Stomach smooth muscle (tissue), 2 donors: ENCODE results near the gene DES.
A peak's percentile ranks its signal among the peaks of the same experiment; 100 is the strongest.

ENCODE experiments used
- H3K27ac ChIP-seq: one replicate; pipeline ENCODE4 v1.7.0; 2013; ENCODE audit warnings: mild to moderate bottlenecking, low read length, inconsistent platforms
- H3K27me3 ChIP-seq, 2 donors: one replicate each; pipeline ENCODE4 v1.7.0; 2013; ENCODE audit warnings: low read length in 2 of 2; ENCODE audit not compliant: insufficient read depth in 2 of 2, control insufficient read depth in 1 of 2
- H3K36me3 ChIP-seq, 2 donors: one replicate each; pipeline ENCODE4 v1.7.0; 2013; ENCODE audit warnings: low read length in 2 of 2; ENCODE audit not compliant: control insufficient read depth in 2 of 2, insufficient read depth in 2 of 2
- H3K4me1 ChIP-seq: one replicate; pipeline ENCODE4 v1.7.0; 2013; ENCODE audit warnings: low read length; ENCODE audit not compliant: control insufficient read depth, insufficient read depth
- H3K4me3 ChIP-seq, 2 donors: one replicate each; pipeline ENCODE4 v1.7.0; 2013; ENCODE audit warnings: low read length in 2 of 2
- H3K9ac ChIP-seq, 2 donors: one replicate each; pipeline ENCODE4 v1.7.0; 2013; ENCODE audit warnings: low read length in 2 of 2, mild to moderate bottlenecking in 1 of 2
- H3K9me3 ChIP-seq, 2 donors: one replicate each; pipeline ENCODE4 v1.7.0; 2013; ENCODE audit warnings: low read length in 2 of 2; ENCODE audit not compliant: control insufficient read depth in 2 of 2
- donor health status: healthy.
- donor health status: Pancreatic carcinoma.

DES gene

DNA sequence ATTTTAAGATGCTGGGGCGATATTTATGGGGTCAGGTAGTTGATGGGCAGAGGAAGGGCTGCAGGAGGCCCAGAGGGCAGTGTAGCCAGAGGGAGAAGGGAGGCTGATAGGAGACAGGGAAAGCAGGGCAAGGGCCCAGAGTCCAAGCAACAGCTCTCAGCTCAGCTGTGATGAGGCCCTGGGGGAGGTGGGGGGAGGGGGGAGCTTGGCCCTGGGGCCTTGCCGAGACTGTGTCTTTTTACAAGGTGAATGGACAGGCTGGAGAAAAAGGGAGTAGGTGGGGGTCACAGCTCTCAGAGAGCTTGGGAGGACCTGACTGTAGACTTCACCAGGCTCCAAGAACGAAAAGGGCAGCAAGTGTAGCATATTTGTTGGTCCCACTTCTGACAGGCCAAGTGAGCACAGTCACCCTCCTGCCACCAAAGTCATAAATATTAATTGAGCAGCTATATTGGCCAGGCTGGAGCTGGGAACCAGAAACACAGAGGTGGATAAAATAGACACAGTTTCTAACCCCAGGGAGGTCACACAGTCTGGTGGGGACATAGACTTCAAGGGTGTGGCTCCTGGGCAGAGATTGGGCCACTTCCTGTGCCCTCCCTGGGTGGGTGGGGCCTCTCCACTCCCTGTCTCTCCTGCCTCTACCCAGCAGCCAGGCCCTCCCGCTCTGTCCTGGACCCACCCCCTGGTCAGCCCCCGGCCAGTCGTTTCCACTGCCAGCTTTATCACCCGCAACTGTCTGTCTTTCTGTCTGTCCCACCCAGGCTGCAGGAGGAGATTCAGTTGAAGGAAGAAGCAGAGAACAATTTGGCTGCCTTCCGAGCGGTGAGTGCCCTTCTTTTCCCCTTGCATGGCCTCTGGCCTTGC is 1.4 kb downstream of the DES start:
- Histone ChIP-seq H3K4me1 (peaks cover 43% of the 10 kb centered on the region), H3K27me3 (peaks cover 0 to 3% of the 10 kb centered on the region in 2 donors), H3K4me3 (peak overlapping the region; percentile 95 to 98), H3K9me3 (no peaks in the 10 kb centered on the region), H3K27ac (peak overlapping the region; percentile 98), H3K36me3 (peaks cover 39 to 45% of the 10 kb centered on the region in 2 donors), H3K9ac (peak overlapping the region; percentile 92 to 98)

- no peaks in the 10 kb centered on the region for H3K9me3 ChIP-seq
- H3K9ac ChIP-seq, result peak overlapping the region; percentile 92 to 98
- H3K27me3 ChIP-seq, result peaks cover 0 to 3% of the 10 kb centered on the region in 2 donors
- H3K4me1 ChIP-seq, result peaks cover 44% of the 10 kb centered on the region
- peaks cover 46 to 55% of the 10 kb centered on the region in 2 donors for H3K36me3 ChIP-seq
- H3K4me3 ChIP-seq, result peak overlapping the region; percentile 95 to 98
- H3K27ac ChIP-seq, result peak overlapping the region; percentile 98
Observed at GRCh38 chr2:219420687-219421086, 2.5 kb downstream of the DES start.

- Histone ChIP-seq H3K4me3 (peak overlapping the region; percentile 95 to 98), H3K27me3 (peaks cover 0 to 3% of the 10 kb centered on the region in 2 donors), H3K27ac (peak overlapping the region; percentile 98), H3K9me3 (no peaks in the 10 kb centered on the region), H3K4me1 (peaks cover 44% of the 10 kb centered on the region), H3K9ac (peak overlapping the region; percentile 92 to 98), H3K36me3 (peaks cover 52 to 60% of the 10 kb centered on the region in 2 donors)
Observed at GRCh38 chr2:219421323-219421722, 3.1 kb downstream of the DES start.

DNA sequence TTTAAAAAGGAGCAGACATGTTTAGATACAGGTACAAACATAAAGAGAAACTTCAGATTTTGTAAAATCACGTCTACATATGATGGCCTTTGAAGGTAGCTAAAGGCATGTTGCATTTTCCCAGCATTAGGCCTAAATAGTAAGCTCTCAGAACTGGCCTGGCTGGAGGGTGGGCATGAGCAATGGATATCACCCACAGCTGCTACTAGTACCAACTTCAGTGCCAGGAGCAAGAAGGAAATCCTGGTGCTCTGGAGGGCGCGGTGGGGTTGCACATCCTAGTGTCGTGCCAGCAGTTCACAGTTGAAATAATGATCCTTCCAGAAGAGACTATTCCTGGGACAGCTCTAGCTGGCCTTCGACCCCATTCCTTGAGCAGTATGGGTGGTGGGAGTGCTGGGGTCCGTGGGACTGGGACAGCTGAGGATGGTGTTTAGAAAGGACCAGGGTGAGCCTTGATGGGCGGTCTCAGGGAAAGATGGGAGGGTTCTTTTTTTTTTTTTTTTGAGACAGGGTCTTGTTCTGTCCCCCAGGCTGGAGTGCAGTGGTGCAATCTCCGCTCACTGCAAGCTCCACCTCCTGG is 4.9 kb downstream of the DES start:
- Histone ChIP-seq H3K36me3 (peaks cover 52 to 63% of the 10 kb centered on the region in 2 donors), H3K9me3 (no peaks in the 10 kb centered on the region), H3K4me3 (peak overlapping the region; percentile 74 to 95)

GRCh38 chr2:219423652-219424377 is 5.6 kb downstream of the DES start:
- peak overlapping the region; percentile 98 for H3K27ac ChIP-seq
- H3K9me3 ChIP-seq, result no peaks in the 10 kb centered on the region
- H3K36me3 ChIP-seq, result peaks cover 52 to 63% of the 10 kb centered on the region in 2 donors
- H3K4me1 ChIP-seq, result peaks cover 27% of the 10 kb centered on the region
- H3K27me3 ChIP-seq, result no peaks in the 10 kb centered on the region
- peak overlapping the region; percentile 80 to 82 for H3K9ac ChIP-seq
- H3K4me3 ChIP-seq, result peak overlapping the region; percentile 74 to 95

More for the DNA sequence above, 4.9 kb downstream of the DES start:
- peaks cover 0 to 3% of the 10 kb centered on the region in 2 donors for H3K27me3 ChIP-seq
- H3K4me1 ChIP-seq, result peaks cover 27% of the 10 kb centered on the region
- peak overlapping the region; percentile 98 for H3K27ac ChIP-seq
- peak overlapping the region; percentile 80 to 98 for H3K9ac ChIP-seq

GRCh38 chr2:219425238-219426067 is 7.3 kb downstream of the DES start:
- Histone ChIP-seq H3K4me1 (peaks cover 33% of the 10 kb centered on the region), H3K36me3 (peaks cover 45 to 49% of the 10 kb centered on the region in 2 donors), H3K9ac (peak overlapping the region; percentile 7 to 47), H3K27me3 (no peaks in the 10 kb centered on the region), H3K4me3 (peak overlapping the region in 1 of 2 donors; percentile 95), H3K27ac (peak overlapping the region; percentile 98), H3K9me3 (no peaks in the 10 kb centered on the region)

DNA sequence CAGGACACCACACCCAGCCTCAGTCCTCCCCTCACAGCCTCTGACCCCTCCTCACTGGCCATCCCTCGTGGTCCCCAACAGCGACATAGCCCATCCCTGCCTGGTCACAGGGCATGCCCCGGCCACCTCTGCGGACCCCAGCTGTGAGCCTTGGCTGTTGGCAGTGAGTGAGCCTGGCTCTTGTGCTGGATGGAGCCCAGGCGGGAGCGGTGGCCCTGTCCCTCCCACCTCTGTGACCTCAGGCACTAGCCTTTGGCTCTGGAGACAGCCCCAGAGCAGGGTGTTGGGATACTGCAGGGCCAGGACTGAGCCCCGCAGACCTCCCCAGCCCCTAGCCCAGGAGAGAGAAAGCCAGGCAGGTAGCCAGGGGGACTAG is 7.9 kb downstream of the DES start:
- H3K9ac ChIP-seq, result peak overlapping the region in 1 of 2 donors; percentile 47
- no peaks in the 10 kb centered on the region for H3K9me3 ChIP-seq
- peaks cover 35% of the 10 kb centered on the region for H3K4me1 ChIP-seq
- no peaks in the 10 kb centered on the region for H3K27me3 ChIP-seq
- no peak overlapping the region for H3K4me3 ChIP-seq
- peaks cover 39 to 43% of the 10 kb centered on the region in 2 donors for H3K36me3 ChIP-seq
- peak overlapping the region; percentile 98 for H3K27ac ChIP-seq

DNA sequence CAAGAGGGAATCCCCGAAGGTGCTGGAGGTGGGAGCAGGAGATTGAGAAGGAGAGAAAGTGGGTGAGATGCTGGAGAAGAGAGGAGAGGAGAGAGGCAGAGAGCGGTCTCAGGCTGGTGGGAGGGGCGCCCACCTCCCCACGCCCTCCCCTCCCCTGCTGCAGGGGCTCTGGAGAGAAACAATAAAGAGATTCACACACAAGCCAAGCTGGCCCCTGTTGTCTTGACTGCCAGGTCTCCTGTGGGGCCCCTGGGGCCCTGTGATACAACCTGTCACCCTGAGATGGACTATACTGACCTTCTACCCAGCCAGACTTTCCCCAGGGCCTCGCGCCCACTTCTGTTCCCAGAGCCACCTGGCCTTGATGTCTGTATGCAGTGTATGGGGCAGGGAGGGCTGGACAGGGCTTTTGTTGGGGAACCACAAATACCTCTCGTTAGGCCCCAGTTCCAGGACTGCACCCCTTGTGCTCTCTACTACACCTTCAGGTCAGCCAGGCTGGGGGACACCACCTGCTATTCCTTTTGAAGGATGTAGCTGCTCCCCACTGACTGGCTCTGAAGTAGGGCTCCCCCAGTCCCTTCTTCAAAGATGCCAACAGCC is 8.5 kb downstream of the DES start:
- Histone ChIP-seq H3K27ac (peak overlapping the region; percentile 98), H3K36me3 (peaks cover 35 to 40% of the 10 kb centered on the region in 2 donors), H3K9ac (no peak overlapping the region), H3K27me3 (no peaks in the 10 kb centered on the region), H3K4me3 (no peak overlapping the region), H3K4me1 (peaks cover 38% of the 10 kb centered on the region), H3K9me3 (no peaks in the 10 kb centered on the region)

DNA sequence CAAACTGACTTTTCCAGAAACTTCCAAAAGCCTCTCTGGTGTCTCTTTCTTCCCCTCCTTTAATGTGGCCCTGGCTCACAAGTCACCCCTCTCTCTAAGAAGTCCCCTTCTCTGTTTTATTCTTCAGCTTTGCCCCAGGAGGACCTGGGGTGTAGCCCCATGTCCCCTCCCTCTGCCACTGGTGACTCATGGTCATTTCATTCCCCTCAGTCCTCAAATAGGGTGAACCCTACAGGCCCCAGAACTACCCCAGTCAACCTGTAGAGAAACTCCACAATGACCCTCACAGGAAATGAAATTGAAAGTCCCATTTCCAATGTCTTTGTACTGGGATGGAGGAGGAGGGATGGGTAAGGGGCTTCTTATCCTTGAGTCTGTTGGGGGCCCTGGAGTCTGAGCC is 10.3 kb downstream of the DES start:
- Histone ChIP-seq H3K4me3 (no peak overlapping the region), H3K27ac (peak overlapping the region; percentile 98), H3K9me3 (no peaks in the 10 kb centered on the region), H3K27me3 (no peaks in the 10 kb centered on the region), H3K36me3 (peaks cover 24 to 28% of the 10 kb centered on the region in 2 donors), H3K9ac (no peak overlapping the region), H3K4me1 (peaks cover 39% of the 10 kb centered on the region)
